Hepatocyte (in vitro differentiated cells): ENCODE results near the gene SERPINI2. TPM values are rescaled to one million over a fixed set of nuclear protein-coding genes. Genes with fewer than 3 reads are reported as not detected.

ENCODE experiments used
- DNase-seq: peaks from one replicate; pipeline ENCODE4 v3.0.0-alpha.2; 2016; ENCODE audit warnings: low spot score
- H2AFZ ChIP-seq: fragments of 200-600 bp; sonication (generic); 2 replicates; pipeline ENCODE4 v1.6.0; 2016; ENCODE audit warnings: antibody characterized with exemption, mild to moderate bottlenecking
- H3K27ac ChIP-seq: fragments of 200-600 bp; sonication (generic); 2 replicates; pipeline ENCODE4 v1.5.1; 2016; ENCODE audit warnings: mild to moderate bottlenecking
- H3K27me3 ChIP-seq: fragments of 200-600 bp; sonication (generic); 2 replicates; pipeline ENCODE4 v1.6.1; 2016
- H3K36me3 ChIP-seq: fragments of 200-600 bp; sonication (generic); replicated peaks from 2 replicates; pipeline ENCODE4 v1.5.1; 2016; ENCODE audit warnings: low read depth; ENCODE audit not compliant: insufficient read depth
- H3K4me1 ChIP-seq: fragments of 200-600 bp; sonication (generic); 2 replicates; pipeline ENCODE4 v1.5.1; 2016; ENCODE audit warnings: mild to moderate bottlenecking, moderate library complexity; ENCODE audit not compliant: insufficient read depth
- H3K4me2 ChIP-seq: fragments of 200-600 bp; sonication (generic); 2 replicates; pipeline ENCODE4 v1.6.0; 2016
- H3K4me3 ChIP-seq: fragments of 200-600 bp; sonication (generic); 2 replicates; pipeline ENCODE4 v1.5.1; 2016; ENCODE audit warnings: mild to moderate bottlenecking
- H3K79me2 ChIP-seq: fragments of 200-600 bp; sonication (generic); 2 replicates; pipeline ENCODE4 v1.6.0; 2017; ENCODE audit warnings: mild to moderate bottlenecking
- H3K9me2 ChIP-seq: fragments of 200-600 bp; sonication (generic); replicated peaks from 2 replicates; pipeline ENCODE4 v1.6.0; 2017; ENCODE audit warnings: mild to moderate bottlenecking; ENCODE audit not compliant: insufficient read depth
- H3K9me3 ChIP-seq: fragments of 200-600 bp; sonication (generic); 2 replicates; pipeline ENCODE4 v1.5.1; 2016; ENCODE audit warnings: low read depth, mild to moderate bottlenecking
- H4K20me1 ChIP-seq: fragments of 200-600 bp; sonication (generic); 2 replicates; pipeline ENCODE4 v1.6.0; 2016; ENCODE audit warnings: mild to moderate bottlenecking; ENCODE audit not compliant: insufficient read depth, poor library complexity, severe bottlenecking
- EZH2 ChIP-seq: fragments of 200-600 bp; sonication (generic); IDR thresholded peaks from 2 replicates; pipeline ENCODE4 v1.6.1; 2016; ENCODE audit warnings: antibody characterized with exemption, mild to moderate bottlenecking, borderline replicate concordance
- EZH2phosphoT487 ChIP-seq: fragments of 200-600 bp; sonication (generic); IDR thresholded peaks from one replicate; pipeline ENCODE4 v1.6.1; 2018; ENCODE audit warnings: antibody characterized with exemption, mild to moderate bottlenecking, low read depth, moderate library complexity; ENCODE audit not compliant: unreplicated experiment, severe bottlenecking
- WGBS: methylation state at CpG from one replicate; pipeline ENCODE4 v1.1.6; 2016; ENCODE audit warnings: low lambda C conversion rate; ENCODE audit errors: missing lambda C conversion rate; 5-methylcytosine and 5-hydroxymethylcytosine counted together
- polyA plus RNA-seq: library from polyadenylated mRNA; unstranded; fragments of >200 nt; fragmentation: Nextera tagmentation; extraction: Ambion mirVana; gene quantifications from 2 replicates; pipeline ENCODE4 v1.2.1, GENCODE V29; 2016
- total RNA-seq: library from RNA; depleted of rRNA; stranded (reverse); fragments of >200 nt; gene quantifications from 2 replicates; pipeline ENCODE4 v1.2.3, GENCODE V29; 2014
- TF ChIP-seq, protein P1 (sequence below): fragments of 200-600 bp; sonication (generic); IDR thresholded peaks from 2 replicates; pipeline ENCODE4 v1.5.1; 2016; ENCODE audit warnings: antibody characterized with exemption, mild to moderate bottlenecking; ENCODE audit not compliant: poor library complexity

The SERPINI2 gene
- total and polyA plus RNA-seq, 2 experiments from 2014 or later = not detected

DNA sequence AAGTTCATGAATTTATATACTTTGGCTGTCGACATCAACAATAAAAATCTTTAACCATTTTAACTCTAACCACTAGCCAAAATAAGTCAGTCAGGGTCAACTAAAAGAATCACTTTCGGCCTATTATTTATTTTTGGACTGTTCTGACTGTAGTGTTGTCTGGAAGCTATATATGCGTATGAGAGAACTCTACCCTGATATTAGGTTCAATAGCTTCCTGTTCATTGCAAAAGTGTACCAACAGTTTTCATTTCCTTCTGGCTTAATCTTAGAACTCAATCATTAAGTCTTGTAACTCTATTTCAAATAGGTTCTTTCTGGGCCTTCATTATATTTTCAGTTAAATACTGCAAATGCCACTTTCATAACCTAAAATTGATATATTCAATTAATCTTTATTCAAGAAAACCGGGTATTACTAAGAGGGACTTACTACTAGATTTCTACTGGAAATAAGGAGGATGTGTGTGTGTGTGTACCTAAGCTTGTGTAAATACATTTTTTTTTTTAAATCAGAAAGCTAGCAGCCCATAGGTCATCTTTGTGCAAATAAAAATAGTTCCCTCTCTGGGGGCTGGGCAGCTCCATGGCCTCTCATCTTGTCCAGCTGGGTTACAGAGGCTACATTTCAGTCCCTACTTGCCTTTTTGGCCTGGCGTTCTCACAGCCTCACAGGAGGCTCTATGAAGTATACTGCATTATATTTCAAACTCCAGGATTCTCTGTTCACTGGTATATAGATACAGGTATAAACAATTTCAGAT is 5.8 kb downstream of the SERPINI2 start:
- Histone ChIP-seq H3K4me3 (no peak overlapping the region), H3K27me3 (no peaks in the 10 kb centered on the region), H3K9me3 (no peaks in the 10 kb centered on the region), H2AFZ (no peak overlapping the region), H4K20me1 (no peaks in the 10 kb centered on the region), H3K4me2 (no peak overlapping the region), H3K4me1 (no peaks in the 10 kb centered on the region), H3K79me2 (no peaks in the 10 kb centered on the region), H3K9me2 (no peaks in the 10 kb centered on the region), H3K36me3 (no peaks in the 10 kb centered on the region), H3K27ac (no peak overlapping the region)
- TF ChIP-seq, protein P1, sequence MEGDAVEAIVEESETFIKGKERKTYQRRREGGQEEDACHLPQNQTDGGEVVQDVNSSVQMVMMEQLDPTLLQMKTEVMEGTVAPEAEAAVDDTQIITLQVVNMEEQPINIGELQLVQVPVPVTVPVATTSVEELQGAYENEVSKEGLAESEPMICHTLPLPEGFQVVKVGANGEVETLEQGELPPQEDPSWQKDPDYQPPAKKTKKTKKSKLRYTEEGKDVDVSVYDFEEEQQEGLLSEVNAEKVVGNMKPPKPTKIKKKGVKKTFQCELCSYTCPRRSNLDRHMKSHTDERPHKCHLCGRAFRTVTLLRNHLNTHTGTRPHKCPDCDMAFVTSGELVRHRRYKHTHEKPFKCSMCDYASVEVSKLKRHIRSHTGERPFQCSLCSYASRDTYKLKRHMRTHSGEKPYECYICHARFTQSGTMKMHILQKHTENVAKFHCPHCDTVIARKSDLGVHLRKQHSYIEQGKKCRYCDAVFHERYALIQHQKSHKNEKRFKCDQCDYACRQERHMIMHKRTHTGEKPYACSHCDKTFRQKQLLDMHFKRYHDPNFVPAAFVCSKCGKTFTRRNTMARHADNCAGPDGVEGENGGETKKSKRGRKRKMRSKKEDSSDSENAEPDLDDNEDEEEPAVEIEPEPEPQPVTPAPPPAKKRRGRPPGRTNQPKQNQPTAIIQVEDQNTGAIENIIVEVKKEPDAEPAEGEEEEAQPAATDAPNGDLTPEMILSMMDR = no peak
- TF ChIP-seq EZH2phosphoT487 (no peak), EZH2 (no peak)
- peak; percentile 24 for DNase-seq
- WGBS = 76% methylated on average over 5 of the region's 5 CpGs

DNA sequence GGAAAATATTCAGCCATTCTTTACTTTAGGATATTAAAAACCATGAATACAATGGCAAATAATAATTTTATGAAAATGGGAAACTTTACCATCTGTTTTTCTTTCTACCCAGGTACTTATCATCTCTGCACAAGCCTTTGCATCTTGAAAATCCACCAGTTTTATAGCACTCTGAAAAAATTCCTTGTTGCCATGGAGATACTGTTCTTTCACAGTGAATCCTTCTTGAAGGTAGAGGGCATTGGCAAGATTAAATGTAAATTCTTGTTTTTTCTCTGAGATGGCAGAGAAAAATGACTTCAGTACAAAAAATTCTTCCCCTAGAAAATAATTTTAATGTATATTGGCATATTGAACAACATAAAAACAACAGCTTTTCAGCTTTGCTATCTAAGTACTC is 6.9 kb downstream of the SERPINI2 start:
- TF ChIP-seq EZH2 (no peak), EZH2phosphoT487 (no peak)
- TF ChIP-seq, protein P1 = no peak
- no peaks in the 10 kb centered on the region for H3K9me2 ChIP-seq
- no peaks in the 10 kb centered on the region for H3K27me3 ChIP-seq
- no peaks in the 10 kb centered on the region for H3K36me3 ChIP-seq
- H3K4me3 ChIP-seq = no peak overlapping the region
- no peaks in the 10 kb centered on the region for H4K20me1 ChIP-seq
- no peaks in the 10 kb centered on the region for H3K4me1 ChIP-seq
- H3K4me2 ChIP-seq = no peak overlapping the region
- no peak overlapping the region for H3K27ac ChIP-seq
- DNase-seq = no peak
- no peaks in the 10 kb centered on the region for H3K9me3 ChIP-seq
- no peaks in the 10 kb centered on the region for H3K79me2 ChIP-seq
- no peak overlapping the region for H2AFZ ChIP-seq

DNA sequence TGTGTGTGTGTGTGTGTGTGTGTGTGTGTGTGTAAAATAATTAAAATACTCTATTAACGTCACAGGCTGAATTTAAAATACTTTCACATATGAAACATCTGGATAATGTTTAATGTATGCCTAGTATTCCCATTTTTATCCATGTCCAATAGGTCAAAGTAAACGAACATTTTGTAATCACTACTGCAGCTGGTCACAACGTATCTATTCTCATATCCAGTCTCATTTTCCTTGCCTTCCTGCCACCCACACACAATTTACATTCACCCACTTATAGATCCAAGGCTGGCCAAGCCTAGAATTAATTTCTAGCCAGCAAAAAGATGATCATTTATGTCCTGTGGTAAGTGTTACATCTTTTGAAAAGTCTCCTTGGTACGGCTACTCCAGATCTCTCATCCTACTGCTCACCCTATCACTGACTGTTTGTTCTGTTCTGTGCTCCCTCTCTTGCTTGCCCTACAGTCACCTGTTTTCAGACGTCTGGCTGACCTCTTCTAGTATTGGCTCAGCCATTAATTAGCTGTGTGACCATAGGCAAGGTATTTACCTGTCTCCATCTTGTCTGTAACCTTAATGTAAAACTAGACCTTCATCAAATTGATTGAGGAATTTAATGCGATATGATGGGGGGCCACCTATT is 17.6 kb downstream of the SERPINI2 start:
- DNase-seq = no peak
- TF ChIP-seq, protein P1 = no peak
- no peak for TF ChIP-seq EZH2phosphoT487
- H3K9me2 ChIP-seq = no peaks in the 10 kb centered on the region
- no peak overlapping the region for H3K27ac ChIP-seq
- no peak overlapping the region for H3K4me2 ChIP-seq
- no peaks in the 10 kb centered on the region for H3K27me3 ChIP-seq
- 77% methylated on average over 6 of the region's 6 CpGs for WGBS
- H3K4me3 ChIP-seq = no peak overlapping the region
- H4K20me1 ChIP-seq = no peaks in the 10 kb centered on the region
- no peak overlapping the region for H2AFZ ChIP-seq
- no peaks in the 10 kb centered on the region for H3K4me1 ChIP-seq
- no peaks in the 10 kb centered on the region for H3K36me3 ChIP-seq
- no peaks in the 10 kb centered on the region for H3K9me3 ChIP-seq
- no peaks in the 10 kb centered on the region for H3K79me2 ChIP-seq
